Right cardiac atrium (tissue), 5 donors: ENCODE data around the gene LHX5. TPM values are rescaled to one million over a fixed set of nuclear protein-coding genes. Genes with fewer than 3 reads are reported as not detected.
"Not testable (repeated sequence)": the region's sequence is repeated elsewhere in the genome, so short reads cannot be mapped to it uniquely, and the experiment has no call there.

Source experiments
- ATAC-seq, 2 donors: fragments of 200-7000 bp; cut with Tn5 transposase; one replicate each; pipeline versions ENCODE4 v1.8.0 to v1.9.1; 2020; ENCODE audit warnings: moderate library complexity in 2 of 2, mild to moderate bottlenecking in 1 of 2
- DNase-seq, 3 donors: peaks; one replicate each; pipeline ENCODE4 v3.0.0-alpha.2; 2020
- H3K27ac ChIP-seq: one replicate; pipeline ENCODE4 v1.5.1; 2013; ENCODE audit warnings: mild to moderate bottlenecking, low read length, control low read depth, moderate library complexity
- H3K27me3 ChIP-seq: one replicate; pipeline ENCODE4 v1.6.1; 2013; ENCODE audit not compliant: control insufficient read depth, insufficient read depth
- H3K4me1 ChIP-seq: one replicate; pipeline ENCODE4 v1.6.1; 2013; ENCODE audit warnings: low read length; ENCODE audit not compliant: control insufficient read depth, insufficient read depth
- H3K4me3 ChIP-seq: one replicate; pipeline ENCODE4 v1.5.1; 2013; ENCODE audit warnings: low read length, control low read depth
- H3K9me3 ChIP-seq: one replicate; pipeline ENCODE4 v1.6.1; 2013; ENCODE audit warnings: low read length; ENCODE audit not compliant: control insufficient read depth
- WGBS: extraction: QIAGEN DNeasy Blood & Tissue Kit; methylation state at CpG from one replicate; pipeline ENCODE4 v1.1.7; 2013; 5-methylcytosine and 5-hydroxymethylcytosine counted together
- intact Hi-C, 4 donors: fragments of 100-400 bp; cut with DNase I; formaldehyde crosslinking; loops; one replicate each; pipeline versions ENCODE4 v1.11.0 to v1.14.0; 2022 to 2023
- polyA plus RNA-seq: library from polyadenylated mRNA; stranded (reverse); fragments of 200-250 nt; gene quantifications from one replicate; pipeline ENCODE4 v1.2.3, GENCODE V29; 2013
- total RNA-seq, 4 donors: library from RNA; stranded (reverse); fragmentation: NEBNext Ultra II Directional; extraction: Animal tissue kit (Norgen Biotek cat#: 25700); gene quantifications; one replicate each; pipeline ENCODE4 v1.2.1, GENCODE V29; 2021
- donor health status: healthy with polysubstance abuse.
- donor health status: DM: no; HTN: yes; CAD: no.
- donor health status: DM: no; HTN: no; CAD: no.
- donor health status: DM: no; HTN: yes; CAD: no; lungs with severe emphysema.
- donor health status: DM: yes; HTN: yes; CAD: no.

Gene LHX5
- total and polyA plus RNA-seq, 5 donors, result not detected

DNA sequence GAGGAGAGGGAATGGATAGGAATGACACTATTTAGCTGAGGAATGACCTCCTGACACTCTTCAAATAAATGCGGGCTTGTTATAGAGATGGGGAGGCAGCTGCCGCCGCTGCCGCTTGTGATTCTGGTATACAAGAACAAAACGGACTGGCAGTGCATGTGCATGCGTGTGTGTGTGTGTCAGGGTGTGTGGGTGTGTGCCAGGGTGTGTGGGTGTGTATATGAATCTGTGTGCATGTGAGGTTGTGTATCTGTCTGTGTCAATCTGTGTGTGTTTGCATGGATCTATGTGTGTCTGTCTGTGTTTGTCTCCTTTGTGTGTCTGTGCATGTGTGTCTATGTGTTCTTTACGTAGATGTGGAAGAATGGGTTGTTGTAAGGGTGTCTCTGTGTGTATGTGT lies 26.0 kb upstream of the LHX5 start:
- H3K9me3 ChIP-seq, result peaks cover 3% of the 10 kb centered on the region
- DNase-seq (no peak), ATAC-seq (no peak)
- peaks cover under 1% of the 10 kb centered on the region for H3K27me3 ChIP-seq
- H3K4me1 ChIP-seq, result no peaks in the 10 kb centered on the region
- intact Hi-C loops, result no loop called here
- H3K27ac ChIP-seq, result no peak overlapping the region
- H3K4me3 ChIP-seq, result no peak overlapping the region
- 50% methylated on average over 7 of the region's 7 CpGs for WGBS

DNA sequence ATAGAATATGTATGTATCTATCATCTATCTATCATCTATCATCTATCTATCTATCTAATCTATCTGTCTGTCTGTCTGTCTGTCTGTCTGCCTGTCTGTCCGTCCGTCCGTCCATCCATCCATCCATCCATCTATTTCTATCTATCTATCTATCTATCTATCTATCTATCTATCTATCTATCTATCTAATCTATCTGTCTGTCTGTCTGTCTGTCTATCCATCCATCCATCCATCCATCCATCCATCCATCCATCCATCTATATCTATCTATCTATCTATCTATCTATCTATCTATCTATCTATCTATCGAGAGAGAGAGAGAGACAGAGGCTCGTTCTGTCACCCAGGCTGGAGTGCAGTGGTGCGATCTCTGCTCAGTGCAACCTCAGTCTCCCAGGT lies 24.3 kb upstream of the LHX5 start:
- intact Hi-C loops, H3K27ac ChIP-seq, H3K9me3 ChIP-seq, H3K4me3 ChIP-seq, H3K27me3 ChIP-seq, DNase-seq, ATAC-seq, H3K4me1 ChIP-seq: not testable (repeated sequence)
- WGBS, result 88% methylated on average over 6 of the region's 6 CpGs

DNA sequence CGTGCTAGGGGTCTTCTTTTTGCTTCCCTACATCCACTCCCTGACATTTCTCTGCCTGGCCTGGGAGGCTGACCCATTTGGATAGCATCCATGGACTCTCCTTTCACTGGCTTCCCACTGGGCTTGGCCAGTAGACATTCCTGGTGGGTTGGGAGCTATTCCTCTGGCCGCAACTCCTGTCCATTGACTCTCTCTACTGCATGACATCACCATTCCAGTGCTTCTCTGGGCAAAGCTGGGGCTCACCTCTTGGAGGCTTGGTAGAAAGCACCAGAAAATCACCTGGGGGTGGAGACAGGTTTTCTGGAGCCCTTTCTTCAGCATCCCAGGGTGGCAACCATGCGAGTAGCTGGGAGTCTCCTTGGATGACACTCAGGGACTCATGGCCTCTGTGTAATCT lies 16.7 kb upstream of the LHX5 start:
- H3K4me1 ChIP-seq, result no peaks in the 10 kb centered on the region
- H3K27ac ChIP-seq, result no peak overlapping the region
- WGBS, result 80% methylated on average over 3 of the region's 3 CpGs
- peaks cover 2% of the 10 kb centered on the region for H3K27me3 ChIP-seq
- ATAC-seq (no peak), DNase-seq (no peak)
- H3K9me3 ChIP-seq, result no peaks in the 10 kb centered on the region
- no peak overlapping the region for H3K4me3 ChIP-seq
- intact Hi-C loops, result no loop called here

DNA sequence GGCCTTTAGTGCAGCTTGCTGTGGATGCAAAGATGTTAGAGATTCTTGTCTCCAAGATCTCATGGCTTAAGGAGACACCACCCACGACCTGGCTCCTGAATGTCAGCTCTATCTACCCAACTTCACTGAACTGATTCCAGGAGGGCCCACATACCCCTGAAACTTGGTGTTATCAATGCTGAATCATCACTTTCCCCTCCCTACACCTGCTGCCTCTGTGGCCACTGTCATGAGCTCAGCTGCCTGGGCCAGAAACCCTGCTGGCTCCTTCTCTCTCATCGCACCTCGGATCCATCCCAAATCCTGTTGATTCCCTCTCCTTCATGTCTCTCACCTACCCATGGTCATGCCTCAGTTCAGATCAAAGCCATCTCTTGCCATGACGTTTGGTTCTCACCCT lies 15.1 kb upstream of the LHX5 start:
- Histone ChIP-seq H3K4me3 (no peak overlapping the region), H3K9me3 (no peaks in the 10 kb centered on the region), H3K27me3 (peaks cover 2% of the 10 kb centered on the region), H3K4me1 (no peaks in the 10 kb centered on the region), H3K27ac (no peak overlapping the region)
- WGBS, result 21% methylated on average over 4 of the region's 4 CpGs
- DNase-seq, result no peak
- ATAC-seq, result no peak
- intact Hi-C loops, result no loop called here

DNA sequence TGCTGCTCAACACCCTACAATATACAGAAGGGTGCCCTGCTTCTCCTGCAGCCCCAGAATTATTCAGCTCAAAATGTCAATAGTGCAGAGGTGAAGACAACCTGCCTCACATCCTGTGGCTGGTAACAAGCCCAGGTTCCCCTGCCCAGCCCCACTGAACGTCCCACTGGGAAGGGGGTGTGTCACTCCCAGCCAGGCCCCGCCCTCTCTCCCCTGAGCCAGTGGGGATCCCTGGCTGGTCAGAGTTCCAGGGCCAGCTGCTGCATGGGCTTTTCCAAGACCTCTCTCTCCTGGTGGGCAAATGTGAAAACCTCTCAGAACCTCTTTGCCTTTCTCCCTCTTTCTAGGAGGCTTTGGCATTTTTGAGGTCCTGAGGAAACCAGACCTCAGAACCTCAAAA lies 13.7 kb upstream of the LHX5 start:
- intact Hi-C loops, result no loop called here
- no peaks in the 10 kb centered on the region for H3K4me1 ChIP-seq
- no peaks in the 10 kb centered on the region for H3K9me3 ChIP-seq
- peaks cover 2% of the 10 kb centered on the region for H3K27me3 ChIP-seq
- H3K27ac ChIP-seq, result no peak overlapping the region
- H3K4me3 ChIP-seq, result no peak overlapping the region
- no peak for DNase-seq
- ATAC-seq, result no peak
- 0% methylated on average over 2 of the region's 2 CpGs for WGBS

DNA sequence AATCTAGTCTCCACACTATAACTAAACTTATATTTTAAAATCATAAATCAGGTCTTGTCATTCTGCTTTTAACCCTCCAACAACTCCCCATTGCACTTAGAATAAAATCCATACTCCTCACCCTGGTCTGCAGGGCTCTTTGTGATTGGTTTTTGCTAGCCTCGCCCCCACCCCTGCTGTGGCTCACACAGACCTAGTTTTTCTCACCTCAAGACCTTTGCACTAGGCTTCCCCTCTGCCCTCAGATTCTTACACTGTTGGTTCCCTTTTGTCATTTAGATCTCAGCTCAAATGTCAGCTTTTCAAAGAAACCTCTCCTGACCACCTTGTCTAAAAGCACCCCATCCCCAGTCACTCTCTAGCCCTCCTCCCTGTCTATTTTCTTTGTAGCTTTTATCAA lies 10.7 kb upstream of the LHX5 start:
- Histone ChIP-seq H3K4me3 (no peak overlapping the region), H3K27ac (no peak overlapping the region), H3K27me3 (peaks cover 3% of the 10 kb centered on the region), H3K4me1 (no peaks in the 10 kb centered on the region), H3K9me3 (no peaks in the 10 kb centered on the region)
- DNase-seq (no peak), ATAC-seq (no peak)
- 9% methylated on average over 1 of the region's 1 CpG for WGBS
- intact Hi-C loops, result no loop called here

DNA sequence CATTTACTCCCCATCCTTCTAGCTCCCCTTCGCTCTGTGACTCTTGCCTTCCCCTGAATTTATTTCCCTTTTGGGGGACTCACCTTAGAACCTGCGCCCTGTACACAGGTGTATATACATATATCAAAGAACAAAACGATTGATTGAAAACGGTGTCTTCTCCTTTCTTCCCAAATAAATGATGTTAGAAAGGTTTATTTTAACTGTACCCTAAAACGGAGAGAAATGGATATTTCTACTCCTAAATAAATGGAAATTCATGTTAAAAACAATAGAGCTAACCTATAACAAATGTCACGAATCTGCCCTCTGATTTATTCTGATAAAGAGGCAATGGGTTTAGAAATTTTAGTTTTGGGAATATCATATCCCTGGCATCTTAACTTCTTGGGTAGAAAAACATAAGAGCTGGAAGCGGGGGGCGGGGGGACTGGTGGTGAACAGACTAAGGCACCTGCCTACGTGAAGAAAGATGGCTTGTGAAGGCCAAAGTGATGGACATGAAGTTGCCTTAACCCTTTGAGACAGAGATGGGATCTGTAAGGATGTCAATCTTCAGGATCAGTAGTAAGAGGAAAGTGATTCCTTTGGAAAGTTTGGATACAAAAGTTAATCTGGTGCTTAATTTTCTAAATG lies 8.8 kb upstream of the LHX5 start:
- no peak for ATAC-seq
- H3K27me3 ChIP-seq, result peaks cover 3% of the 10 kb centered on the region
- H3K9me3 ChIP-seq, result no peaks in the 10 kb centered on the region
- H3K4me3 ChIP-seq, result no peak overlapping the region
- intact Hi-C loops, result no loop called here
- H3K4me1 ChIP-seq, result no peaks in the 10 kb centered on the region
- 13% methylated on average over 9 of the region's 9 CpGs for WGBS
- no peak for DNase-seq
- no peak overlapping the region for H3K27ac ChIP-seq

DNA sequence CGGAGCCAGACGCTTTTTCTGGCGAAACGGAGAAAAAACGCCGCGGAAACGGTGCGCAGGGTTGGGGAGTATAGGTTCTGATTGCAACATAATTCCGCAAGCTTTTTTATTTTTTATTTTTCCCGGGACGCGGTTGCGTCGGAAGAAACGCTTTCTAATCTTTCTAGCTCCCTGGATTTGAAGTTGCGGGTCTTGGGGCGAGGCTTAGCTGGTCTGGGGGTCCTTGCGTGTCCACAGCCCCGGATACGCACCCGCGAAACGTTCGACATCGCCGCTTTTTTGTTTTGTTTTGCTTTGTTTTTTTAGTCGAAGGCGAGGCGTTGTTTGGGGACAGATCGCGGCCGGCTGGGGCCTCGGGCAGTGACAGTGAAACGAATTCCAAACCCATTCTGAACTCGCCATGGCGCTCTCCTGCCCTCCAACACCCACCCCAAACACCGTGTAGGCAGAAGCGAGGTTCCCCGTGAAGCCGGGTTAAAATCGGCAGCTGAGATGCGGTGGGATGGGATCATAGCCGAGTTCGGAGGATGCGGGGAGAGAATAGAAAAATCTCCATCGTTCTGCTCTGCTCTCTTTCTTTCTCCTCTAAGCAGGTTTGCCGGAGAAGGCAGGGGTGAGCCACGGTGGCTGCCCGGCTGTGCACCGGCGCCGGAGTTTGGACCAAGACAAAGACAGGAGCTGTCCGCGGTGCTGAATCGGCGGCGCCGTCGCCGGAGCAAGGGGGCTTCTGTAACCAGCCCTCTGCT lies 8.1 kb upstream of the LHX5 start:
- DNase-seq (peak in 2 of 3 donors; percentile 80 to 82), ATAC-seq (peak in 1 of 2 donors; percentile 37)
- peaks cover 3% of the 10 kb centered on the region for H3K27me3 ChIP-seq
- intact Hi-C loops, result no loop called here
- WGBS, result 2% methylated on average over 61 of the region's 61 CpGs
- no peaks in the 10 kb centered on the region for H3K4me1 ChIP-seq
- peak overlapping the region; percentile 13 for H3K4me3 ChIP-seq
- H3K9me3 ChIP-seq, result no peaks in the 10 kb centered on the region
- H3K27ac ChIP-seq, result no peak overlapping the region

DNA sequence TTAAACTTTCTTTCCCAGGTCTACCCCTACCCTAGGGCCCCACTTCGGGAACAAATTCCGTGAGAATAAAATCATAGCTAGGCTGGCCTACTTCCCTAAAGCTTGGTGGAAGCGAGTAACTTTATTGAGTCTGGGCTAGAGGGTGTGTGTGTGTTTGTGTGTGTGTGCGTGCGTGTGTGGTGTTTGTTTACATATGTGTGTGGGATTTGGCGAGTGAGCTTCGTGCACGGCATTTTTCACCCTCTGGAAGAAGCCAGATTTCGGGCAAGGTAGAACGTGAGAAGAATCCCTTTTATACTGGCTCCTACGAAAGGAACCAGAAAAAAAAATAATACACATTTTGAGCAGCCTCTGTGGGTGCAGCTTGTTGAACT lies 7.5 kb upstream of the LHX5 start:
- Histone ChIP-seq H3K27me3 (peaks cover 3% of the 10 kb centered on the region), H3K27ac (no peak overlapping the region), H3K4me1 (no peaks in the 10 kb centered on the region), H3K4me3 (no peak overlapping the region), H3K9me3 (no peaks in the 10 kb centered on the region)
- no peak for DNase-seq
- intact Hi-C loops, result no loop called here
- 2% methylated on average over 11 of the region's 11 CpGs for WGBS
- ATAC-seq, result no peak

DNA sequence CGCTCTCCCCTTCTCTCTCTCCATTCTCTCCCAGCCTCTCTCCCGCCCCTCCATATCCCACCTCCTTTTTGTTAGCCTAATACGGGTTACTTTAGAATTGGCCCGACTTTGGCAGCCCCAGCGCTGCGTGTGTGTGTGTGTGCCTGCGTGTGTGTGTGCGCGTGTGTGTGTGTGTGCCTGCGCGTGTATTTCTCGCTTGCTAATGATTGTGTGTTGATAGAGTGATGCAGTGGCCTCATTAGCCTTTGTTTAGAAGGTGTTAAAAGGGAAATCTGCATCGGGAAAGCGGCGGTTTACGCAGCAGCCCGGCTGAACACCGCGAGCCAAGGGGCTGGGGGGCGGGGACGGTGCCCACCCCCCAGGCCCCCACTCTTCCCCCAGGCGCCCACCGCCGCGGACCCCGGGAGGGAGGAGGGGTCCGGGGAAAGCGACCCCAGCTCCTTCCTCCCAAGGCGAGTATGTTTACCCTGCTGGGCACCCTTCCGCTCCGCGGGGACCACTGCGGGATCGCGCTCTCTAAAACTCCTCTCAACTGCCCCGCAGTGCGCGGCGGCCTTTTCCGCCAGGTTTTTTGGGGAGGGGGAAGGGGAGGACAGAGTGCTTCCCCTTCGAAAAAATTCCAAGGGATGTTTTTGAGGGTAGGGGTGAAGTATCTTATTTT lies 6.8 kb upstream of the LHX5 start:
- WGBS, result 2% methylated on average over 41 of the region's 41 CpGs
- H3K27me3 ChIP-seq, result peaks cover 3% of the 10 kb centered on the region
- ATAC-seq, result no peak

DNA sequence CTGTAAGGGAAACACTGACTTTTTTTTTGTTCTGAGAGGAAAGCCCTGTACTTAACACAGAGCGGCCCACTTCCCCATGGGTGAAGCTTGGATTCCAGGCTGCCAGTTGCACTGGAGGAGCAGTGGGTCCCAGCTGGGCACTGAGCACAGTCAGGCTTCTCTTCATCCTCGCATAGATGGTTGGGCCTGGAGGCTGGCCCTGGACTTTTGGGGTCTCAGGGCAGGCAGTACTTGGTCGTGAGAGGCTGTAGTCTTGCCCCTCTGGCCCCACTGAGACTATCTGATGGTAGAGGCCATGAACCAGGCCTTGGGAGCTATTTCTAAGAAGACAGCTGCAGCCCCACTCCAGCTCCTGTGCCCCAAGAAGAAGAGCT lies 6.2 kb upstream of the LHX5 start:
- DNase-seq (no peak), ATAC-seq (no peak)
- Histone ChIP-seq H3K27ac (no peak overlapping the region), H3K4me3 (no peak overlapping the region), H3K27me3 (peaks cover 3% of the 10 kb centered on the region), H3K9me3 (no peaks in the 10 kb centered on the region), H3K4me1 (no peaks in the 10 kb centered on the region)
- intact Hi-C loops, result no loop called here
- WGBS, result 6% methylated on average over 3 of the region's 3 CpGs

More for the DNA sequence above, 6.8 kb upstream of the LHX5 start:
- Histone ChIP-seq H3K4me1 (no peaks in the 10 kb centered on the region), H3K4me3 (no peak overlapping the region), H3K27ac (no peak overlapping the region), H3K9me3 (no peaks in the 10 kb centered on the region)
- intact Hi-C loops, result no loop called here
- DNase-seq, result no peak
